ENCODE results near the gene TMEM150B. TPM values are rescaled to one million over a fixed set of nuclear protein-coding genes. Genes with fewer than 3 reads are reported as not detected.

TMEM150B gene
- total and polyA plus RNA-seq, 2 of the 13 experiments (the other 11 are each of a cell fraction or from before 2014, with no cell fraction given), result 1.3 to 1.8 TPM

DNA sequence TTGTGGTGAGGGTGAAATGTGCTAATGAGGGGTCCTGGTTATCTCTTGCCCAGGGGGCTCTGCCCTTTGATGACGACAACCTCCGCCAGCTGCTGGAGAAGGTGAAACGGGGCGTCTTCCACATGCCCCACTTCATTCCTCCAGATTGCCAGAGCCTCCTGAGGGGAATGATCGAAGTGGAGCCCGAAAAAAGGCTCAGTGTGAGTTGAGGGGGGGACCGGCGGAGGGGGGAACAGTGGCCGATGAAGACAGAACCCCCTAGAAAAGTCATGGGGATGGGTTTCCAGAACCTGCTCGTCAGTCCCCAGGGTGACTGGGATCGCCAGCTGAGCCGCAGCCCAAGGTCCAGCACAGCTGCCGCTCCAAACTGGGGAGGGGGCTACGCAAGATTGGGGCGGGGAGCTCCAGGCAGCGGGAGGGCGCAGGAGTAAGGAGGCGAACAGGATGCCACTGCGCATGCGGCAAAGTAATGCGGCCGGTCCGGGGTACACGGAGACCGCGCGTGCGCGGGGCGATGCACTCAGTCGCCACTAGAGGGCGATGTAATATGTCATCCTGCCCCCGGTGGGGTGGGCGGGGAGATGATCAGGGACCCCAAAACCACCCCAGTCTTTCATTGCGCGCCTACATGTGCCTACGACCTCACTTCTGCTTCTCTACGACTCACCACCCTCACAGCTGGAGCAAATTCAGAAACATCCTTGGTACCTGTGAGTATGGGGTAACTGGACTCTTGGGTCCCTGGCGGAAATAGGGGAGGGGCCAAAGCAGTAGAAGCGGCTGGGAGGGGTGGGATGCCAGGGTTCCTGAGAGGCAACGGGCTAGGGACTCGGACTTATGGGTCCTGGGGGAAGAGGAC is 23.5 kb downstream of the TMEM150B start (continued):
- TF ChIP-seq, protein P1, sequence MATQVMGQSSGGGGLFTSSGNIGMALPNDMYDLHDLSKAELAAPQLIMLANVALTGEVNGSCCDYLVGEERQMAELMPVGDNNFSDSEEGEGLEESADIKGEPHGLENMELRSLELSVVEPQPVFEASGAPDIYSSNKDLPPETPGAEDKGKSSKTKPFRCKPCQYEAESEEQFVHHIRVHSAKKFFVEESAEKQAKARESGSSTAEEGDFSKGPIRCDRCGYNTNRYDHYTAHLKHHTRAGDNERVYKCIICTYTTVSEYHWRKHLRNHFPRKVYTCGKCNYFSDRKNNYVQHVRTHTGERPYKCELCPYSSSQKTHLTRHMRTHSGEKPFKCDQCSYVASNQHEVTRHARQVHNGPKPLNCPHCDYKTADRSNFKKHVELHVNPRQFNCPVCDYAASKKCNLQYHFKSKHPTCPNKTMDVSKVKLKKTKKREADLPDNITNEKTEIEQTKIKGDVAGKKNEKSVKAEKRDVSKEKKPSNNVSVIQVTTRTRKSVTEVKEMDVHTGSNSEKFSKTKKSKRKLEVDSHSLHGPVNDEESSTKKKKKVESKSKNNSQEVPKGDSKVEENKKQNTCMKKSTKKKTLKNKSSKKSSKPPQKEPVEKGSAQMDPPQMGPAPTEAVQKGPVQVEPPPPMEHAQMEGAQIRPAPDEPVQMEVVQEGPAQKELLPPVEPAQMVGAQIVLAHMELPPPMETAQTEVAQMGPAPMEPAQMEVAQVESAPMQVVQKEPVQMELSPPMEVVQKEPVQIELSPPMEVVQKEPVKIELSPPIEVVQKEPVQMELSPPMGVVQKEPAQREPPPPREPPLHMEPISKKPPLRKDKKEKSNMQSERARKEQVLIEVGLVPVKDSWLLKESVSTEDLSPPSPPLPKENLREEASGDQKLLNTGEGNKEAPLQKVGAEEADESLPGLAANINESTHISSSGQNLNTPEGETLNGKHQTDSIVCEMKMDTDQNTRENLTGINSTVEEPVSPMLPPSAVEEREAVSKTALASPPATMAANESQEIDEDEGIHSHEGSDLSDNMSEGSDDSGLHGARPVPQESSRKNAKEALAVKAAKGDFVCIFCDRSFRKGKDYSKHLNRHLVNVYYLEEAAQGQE (IDR thresholded peaks at IDR 0.05; ENCODE audit: borderline replicate concordance in 1 of 2, low read depth in 1 of 2, low read length in 2 of 2), result no peak
- no peak for TF ChIP-seq NCOA1 (CRISPR knock-in tag; IDR thresholded peaks at IDR 0.05)
- 0 out of 2 replicates have a peak, but pooled peaks have one; percentile 61 for TF ChIP-seq ZNF136 (CRISPR knock-in tag; IDR thresholded peaks at IDR 0.05; ENCODE audit: low read depth)
- TF ChIP-seq PCBP2 (optimal IDR thresholded peaks at IDR 0.05; ENCODE audit: low read depth, low read length, poor library complexity, severe bottlenecking), result no peak
- no peak for TF ChIP-seq ZNF546 (CRISPR knock-in tag; conservative IDR thresholded peaks at IDR 0.05)
- TF ChIP-seq ZBTB8A (CRISPR knock-in tag; IDR thresholded peaks at IDR 0.05; ENCODE audit: borderline replicate concordance, low read depth), result no peak
- TF ChIP-seq ZNF451 (CRISPR knock-in tag; IDR thresholded peaks at IDR 0.05), result no peak
- TF ChIP-seq ZNF205 (CRISPR knock-in tag; IDR thresholded peaks at IDR 0.05), result 0 out of 2 replicates have a peak, but pooled peaks have one; percentile 29
- TF ChIP-seq GZF1 (CRISPR knock-in tag; IDR thresholded peaks at IDR 0.05), result no peak
- TF ChIP-seq PCBP1 (IDR thresholded peaks at IDR 0.05; ENCODE audit: borderline replicate concordance, low read depth, low read length), result no peak
- no peak for TF ChIP-seq ZNF496 (CRISPR knock-in tag; IDR thresholded peaks at IDR 0.05; ENCODE audit: insufficient replicate concordance)
- TF ChIP-seq ZNF253 (CRISPR knock-in tag; IDR thresholded peaks at IDR 0.05; ENCODE audit: borderline replicate concordance), result no peak
- TF ChIP-seq, protein P2, sequence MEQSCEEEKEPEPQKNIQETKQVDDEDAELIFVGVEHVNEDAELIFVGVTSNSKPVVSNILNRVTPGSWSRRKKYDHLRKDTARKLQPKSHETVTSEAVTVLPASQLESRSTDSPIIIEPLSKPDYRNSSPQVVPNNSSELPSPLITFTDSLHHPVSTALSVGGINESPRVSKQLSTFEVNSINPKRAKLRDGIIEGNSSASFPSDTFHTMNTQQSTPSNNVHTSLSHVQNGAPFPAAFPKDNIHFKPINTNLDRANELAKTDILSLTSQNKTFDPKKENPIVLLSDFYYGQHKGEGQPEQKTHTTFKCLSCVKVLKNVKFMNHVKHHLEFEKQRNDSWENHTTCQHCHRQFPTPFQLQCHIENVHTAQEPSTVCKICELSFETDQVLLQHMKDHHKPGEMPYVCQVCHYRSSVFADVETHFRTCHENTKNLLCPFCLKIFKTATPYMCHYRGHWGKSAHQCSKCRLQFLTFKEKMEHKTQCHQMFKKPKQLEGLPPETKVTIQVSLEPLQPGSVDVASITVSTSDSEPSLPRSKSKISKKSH (CRISPR knock-in tag; IDR thresholded peaks at IDR 0.05; ENCODE audit: borderline replicate concordance), result no peak
- TF ChIP-seq TRIM24 (CRISPR knock-in tag; IDR thresholded peaks at IDR 0.05), result no peak
- TF ChIP-seq, protein P3, sequence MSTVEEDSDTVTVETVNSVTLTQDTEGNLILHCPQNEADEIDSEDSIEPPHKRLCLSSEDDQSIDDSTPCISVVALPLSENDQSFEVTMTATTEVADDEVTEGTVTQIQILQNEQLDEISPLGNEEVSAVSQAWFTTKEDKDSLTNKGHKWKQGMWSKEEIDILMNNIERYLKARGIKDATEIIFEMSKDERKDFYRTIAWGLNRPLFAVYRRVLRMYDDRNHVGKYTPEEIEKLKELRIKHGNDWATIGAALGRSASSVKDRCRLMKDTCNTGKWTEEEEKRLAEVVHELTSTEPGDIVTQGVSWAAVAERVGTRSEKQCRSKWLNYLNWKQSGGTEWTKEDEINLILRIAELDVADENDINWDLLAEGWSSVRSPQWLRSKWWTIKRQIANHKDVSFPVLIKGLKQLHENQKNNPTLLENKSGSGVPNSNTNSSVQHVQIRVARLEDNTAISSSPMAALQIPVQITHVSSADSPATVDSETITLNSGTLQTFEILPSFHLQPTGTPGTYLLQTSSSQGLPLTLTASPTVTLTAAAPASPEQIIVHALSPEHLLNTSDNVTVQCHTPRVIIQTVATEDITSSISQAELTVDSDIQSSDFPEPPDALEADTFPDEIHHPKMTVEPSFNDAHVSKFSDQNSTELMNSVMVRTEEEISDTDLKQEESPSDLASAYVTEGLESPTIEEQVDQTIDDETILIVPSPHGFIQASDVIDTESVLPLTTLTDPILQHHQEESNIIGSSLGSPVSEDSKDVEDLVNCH (CRISPR knock-in tag; IDR thresholded peaks at IDR 0.05), result no peak
- no peak for TF ChIP-seq ONECUT2 (CRISPR knock-in tag; IDR thresholded peaks at IDR 0.05)
- TF ChIP-seq ZNF256 (CRISPR knock-in tag; conservative IDR thresholded peaks at IDR 0.05), result peak; percentile 71; the same call in 1 of the 2 replicates
- TF ChIP-seq ZNF652 (CRISPR knock-in tag; IDR thresholded peaks at IDR 0.05; ENCODE audit: borderline replicate concordance, low read depth), result no peak
- TF ChIP-seq EZH2 (conservative IDR thresholded peaks at IDR 0.05; ENCODE audit: low read depth, low read length), result no peak
- TF ChIP-seq ZNF207 (IDR thresholded peaks at IDR 0.05; ENCODE audit: borderline replicate concordance), result no peak
- no peak for TF ChIP-seq ZNF383 (CRISPR knock-in tag; IDR thresholded peaks at IDR 0.05; ENCODE audit: borderline replicate concordance)
- peak; percentile 47 for TF ChIP-seq PHF5A (CRISPR knock-in tag; IDR thresholded peaks at IDR 0.05; ENCODE audit: low read depth, unreplicated experiment)

All from HepG2 (cell line).